Measurements from ENCODE around the gene TASL.
"Not testable (repeated sequence)": the region's sequence is repeated elsewhere in the genome, so short reads cannot be mapped to it uniquely, and the experiment has no call there.

TASL gene

DNA sequence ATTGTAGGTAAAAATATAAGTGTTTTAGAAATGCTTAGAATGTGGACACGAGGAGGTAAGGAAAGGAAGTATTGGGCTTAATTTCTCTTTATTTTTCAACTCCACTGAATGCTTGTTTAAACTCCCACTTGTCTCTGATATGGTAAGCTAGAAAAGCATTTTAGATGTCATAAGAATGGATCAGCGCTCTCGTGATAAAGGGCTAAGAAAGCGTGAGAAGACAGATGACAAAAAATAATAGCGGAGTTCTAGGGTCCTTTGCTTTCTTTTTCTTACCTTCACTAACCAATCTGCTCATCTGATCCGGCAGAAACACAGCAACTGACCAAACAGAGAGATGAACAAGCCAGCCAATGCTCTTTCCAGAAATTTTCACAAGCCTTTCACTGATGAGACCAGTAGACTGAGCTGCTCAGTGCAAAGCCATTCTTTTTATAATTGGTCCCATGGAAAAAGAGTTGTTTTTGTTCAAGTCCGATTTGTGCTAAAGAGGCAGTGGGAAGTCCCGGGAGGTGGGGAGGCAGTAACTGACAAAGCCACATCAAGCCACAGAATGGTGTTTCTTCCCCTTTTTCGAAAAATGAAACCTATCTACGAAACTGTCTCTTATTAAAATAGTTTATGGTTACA lies at the start of gene TASL:
TSS of gene TASL (minus strand) at position 405 of the 630 bp plus-strand sequence. CDS start 17,411 bp downstream, outside the sequence.
- no peak for DNase-seq (ENCODE audit: low read depth, low spot score)

GRCh38 chrX:30626402-30626801 lies 48.8 kb upstream of the TASL start:
- DNase-seq (ENCODE audit: low read depth, low spot score), result no peak

DNA sequence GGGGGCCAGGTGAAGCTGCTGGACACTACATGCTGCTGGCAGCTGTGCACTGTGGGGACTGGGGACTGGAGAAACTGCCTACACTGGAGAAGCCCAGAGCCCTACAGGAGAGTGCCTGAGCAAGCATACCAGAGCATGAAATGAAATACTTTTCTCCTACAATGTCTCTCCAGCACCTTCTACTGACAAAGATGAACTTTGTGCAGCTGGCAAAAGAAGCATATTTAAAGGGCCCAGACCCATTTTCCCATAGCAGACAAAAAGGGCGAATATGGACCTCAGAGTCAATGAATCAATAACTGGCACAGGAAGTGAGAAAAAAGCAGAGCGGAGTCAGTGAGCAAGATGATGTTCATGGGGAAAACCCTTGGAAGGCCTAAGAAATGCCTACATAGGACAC lies 44.8 kb upstream of the TASL start:
- no peak for DNase-seq (ENCODE audit: low read depth, low spot score)

DNA sequence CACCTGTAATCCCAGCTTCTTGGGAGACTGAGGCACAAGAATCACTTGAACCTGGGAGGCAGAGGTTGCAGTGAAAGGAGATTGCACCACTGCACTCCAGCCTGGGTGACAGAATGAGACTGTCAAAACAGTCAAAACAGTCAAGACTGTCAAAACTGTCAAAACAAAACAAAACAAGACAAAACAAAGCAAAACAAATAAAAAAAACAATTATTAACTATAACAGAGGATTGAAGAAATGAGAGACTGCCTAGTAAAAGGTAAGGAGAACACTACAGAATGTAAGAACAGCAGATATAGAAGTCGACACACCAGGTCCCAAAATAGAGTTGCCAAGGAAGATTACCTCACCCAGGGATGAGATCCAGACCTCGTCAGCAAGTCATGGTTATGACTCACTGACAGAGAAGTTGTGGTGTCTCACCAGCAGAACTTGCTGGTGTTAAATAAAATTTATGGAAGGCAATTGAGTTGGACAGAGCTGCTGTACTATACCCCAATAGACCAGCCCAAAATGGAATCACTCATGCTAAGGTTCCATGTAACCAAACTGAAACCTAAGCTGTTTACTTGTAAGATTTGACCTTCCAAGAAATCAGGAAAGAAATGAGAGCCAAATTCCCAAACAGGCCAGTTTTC lies 43.5 kb upstream of the TASL start:
- peak; percentile 68 for DNase-seq (ENCODE audit: low read depth, low spot score)

DNA sequence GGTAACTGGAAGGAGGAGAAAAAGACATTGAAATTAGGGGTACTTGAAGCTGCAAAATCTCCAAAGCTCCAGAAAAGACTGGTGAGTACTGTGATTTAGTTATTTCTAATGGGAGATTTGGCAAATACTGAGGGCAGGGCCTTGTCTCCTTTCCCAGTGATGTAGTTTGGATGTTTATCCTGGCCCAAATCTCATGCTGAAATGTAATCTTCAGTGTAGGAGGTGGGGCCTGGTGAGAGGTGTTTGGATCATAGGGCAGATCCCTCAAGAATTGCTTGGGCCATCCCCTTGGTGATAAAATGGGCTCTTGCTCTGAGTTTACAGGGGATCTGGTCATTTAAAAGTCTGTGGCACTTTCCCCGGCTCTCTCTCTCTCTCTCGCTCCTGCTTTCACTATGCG lies 42.6 kb upstream of the TASL start:
- DNase-seq (ENCODE audit: low read depth, low spot score), result no peak

DNA sequence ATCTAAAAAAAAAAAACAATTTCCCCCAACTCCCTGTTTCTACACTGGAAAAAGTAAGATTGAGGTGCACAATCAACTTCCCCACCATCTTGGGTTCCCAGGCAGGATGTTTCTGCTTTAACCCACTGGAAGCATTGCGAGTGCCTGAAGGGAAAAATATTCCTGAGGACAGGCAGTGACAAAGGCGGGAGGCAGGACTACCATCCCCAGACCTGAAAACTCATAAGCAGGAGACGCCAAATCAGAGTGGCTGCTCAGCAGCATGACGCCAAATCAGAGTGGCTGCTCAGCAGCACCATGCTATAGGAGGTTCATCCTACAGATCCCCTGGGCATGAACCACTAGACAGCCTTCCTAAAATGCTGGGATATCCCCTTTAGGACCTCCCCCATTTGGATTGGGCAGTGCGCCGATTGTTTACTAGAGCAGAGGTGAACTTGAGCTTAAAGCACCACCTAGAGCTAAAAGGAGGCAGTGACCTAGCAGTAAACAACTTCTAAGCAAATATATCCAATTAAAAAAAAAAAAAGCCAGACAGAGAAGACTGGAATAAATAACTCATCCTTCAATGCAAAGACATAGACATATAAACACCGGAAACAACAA lies 40.7 kb upstream of the TASL start:
- DNase-seq (ENCODE audit: low read depth, low spot score), result no peak

DNA sequence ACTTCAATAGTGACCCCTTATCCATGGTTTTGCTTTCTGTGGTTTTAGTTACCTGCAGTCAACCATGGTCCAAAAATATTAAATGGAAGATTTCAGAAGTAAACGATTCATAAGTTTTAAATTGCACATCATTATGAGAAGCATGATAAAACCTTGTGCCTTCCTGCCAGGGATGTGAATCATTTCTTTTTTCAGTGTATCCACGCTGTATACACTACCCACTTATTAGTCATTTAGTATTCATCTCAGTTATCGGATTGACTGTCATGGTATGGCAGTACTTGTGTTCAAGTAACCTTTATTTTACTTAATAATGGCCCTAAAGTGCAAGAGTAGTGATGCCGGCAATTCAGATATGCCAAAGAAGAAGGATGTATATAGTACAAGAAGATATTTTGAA lies 37.7 kb upstream of the TASL start:
- DNase-seq (ENCODE audit: low read depth, low spot score), result no peak

GRCh38 chrX:30613721-30614120 lies 36.2 kb upstream of the TASL start:
- no peak for DNase-seq (ENCODE audit: low read depth, low spot score)

DNA sequence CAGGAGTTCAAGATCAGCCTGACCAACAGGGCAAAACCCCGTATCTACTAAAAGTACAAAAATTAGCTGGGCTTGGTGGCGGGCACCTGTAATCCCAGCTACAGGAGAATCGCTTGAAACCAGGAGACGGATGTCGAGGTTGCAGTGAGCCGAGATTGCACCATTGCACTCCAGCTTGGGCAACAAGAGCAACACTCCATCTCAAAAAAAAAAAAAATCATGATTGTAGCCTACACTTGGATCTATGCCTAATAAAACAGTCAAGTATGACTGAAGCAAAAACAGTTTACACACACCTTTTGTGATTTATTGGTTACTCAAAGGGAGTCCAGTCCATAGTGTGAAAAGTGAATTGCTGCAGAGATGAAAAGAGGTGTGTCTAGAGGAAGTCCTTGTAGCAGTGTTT lies 34.7 kb upstream of the TASL start:
- DNase-seq (ENCODE audit: low read depth, low spot score), result no peak

GRCh38 chrX:30610026-30610425 lies 32.5 kb upstream of the TASL start:
- no peak for DNase-seq (ENCODE audit: low read depth, low spot score)

- no peak for DNase-seq (ENCODE audit: low read depth, low spot score)
These were observed 29.6 kb upstream of the TASL start for GRCh38 chrX:30607155-30607554.

- not testable (repeated sequence) for DNase-seq (ENCODE audit: low read depth, low spot score)
These were observed 23.0 kb upstream of the TASL start for GRCh38 chrX:30600269-30601176.

GRCh38 chrX:30597216-30598012 lies 19.8 kb upstream of the TASL start:
- DNase-seq (ENCODE audit: low read depth, low spot score), result no peak

DNA sequence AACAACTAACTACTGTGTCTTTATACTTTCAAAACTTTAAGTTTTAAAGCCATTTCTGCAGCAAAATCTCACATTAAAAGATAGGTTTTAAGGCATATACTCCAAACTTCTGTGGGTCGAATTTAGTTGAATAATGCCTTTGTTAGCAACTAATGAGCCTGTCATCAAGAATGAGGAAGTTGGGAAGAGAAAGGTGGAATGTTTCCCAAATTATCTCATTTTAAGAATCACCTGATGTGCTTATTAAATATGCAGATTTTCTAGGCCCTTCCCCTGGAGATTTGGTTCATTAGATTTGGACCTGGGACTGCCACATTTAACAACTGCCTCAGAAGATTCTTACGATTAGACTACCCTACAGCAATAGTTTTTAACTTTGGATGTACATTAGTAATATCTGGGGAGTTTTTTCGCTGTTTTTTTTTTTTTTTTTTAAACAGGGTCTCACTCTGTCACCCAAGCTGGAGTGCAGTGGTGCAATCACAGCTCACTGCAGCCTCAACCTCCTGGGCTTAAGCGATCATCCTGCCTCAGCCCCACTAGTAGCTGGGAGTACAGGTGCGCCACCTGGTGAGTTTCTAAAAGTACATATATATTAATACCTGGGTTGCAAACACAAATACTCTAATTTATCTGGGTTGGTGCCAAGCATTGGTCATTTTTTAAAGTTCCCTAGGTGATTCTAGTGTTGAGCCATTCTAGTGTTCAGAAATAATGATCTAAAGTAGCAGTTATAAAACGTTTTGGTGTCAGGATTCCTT lies 16.1 kb upstream of the TASL start:
- DNase-seq (ENCODE audit: low read depth, low spot score), result no peak

GRCh38 chrX:30592831-30593230 lies 15.3 kb upstream of the TASL start:
- no peak for DNase-seq (ENCODE audit: low read depth, low spot score)

GRCh38 chrX:30590368-30590767 lies 12.8 kb upstream of the TASL start:
- DNase-seq (ENCODE audit: low read depth, low spot score), result no peak

DNA sequence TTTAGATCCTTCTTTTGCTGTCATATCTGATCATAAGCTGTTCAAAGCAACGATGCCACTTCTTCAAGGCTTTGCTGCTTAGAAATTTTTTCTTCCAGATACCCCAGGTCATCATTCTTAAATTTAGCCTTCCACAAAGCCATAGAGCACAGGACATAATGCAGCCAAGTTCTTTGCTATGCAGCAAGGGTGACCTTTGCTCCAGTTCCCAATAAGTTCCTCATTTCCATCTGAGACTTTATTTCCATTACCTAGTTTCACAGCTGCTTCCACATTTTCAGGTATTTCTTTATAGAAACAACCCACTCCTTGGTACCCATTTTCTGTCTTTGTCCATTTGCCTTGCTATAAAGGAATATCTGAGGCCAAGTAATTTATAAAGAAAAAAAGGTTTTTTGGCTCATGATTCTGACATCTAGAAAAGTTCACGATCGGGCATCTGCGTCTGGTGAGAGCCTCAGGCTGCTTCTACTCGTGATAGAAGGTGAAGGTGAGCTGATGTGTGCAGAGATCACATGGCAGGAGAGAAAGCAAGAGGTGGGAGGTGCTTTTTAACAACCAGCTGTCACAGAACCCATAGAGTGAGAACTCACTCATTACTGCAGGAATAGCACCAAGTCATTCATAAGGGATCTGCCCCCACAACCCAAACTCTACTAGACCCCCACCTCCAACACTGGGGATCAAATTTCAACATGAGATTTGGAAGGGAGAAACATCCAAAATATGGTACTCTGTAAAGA lies 11.8 kb upstream of the TASL start:
- DNase-seq (ENCODE audit: low read depth, low spot score), result no peak

DNA sequence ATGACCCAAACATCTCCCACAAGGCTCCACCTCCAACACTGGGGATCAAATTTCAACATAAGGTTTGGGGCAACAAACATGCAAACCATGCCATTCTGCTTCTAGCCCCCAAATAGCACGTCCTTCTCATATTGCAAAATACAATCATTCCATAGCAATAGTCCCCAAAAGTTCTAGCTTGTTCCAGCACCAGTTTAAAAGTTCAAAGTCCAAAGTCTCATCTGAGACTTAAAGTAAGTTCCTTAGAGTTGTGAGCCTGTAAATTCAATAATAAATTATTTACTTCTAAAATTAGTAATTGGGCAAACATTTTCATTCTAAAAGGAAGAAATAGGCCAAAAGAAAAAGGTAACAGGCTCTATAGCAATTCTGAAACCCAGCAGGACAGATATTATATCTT lies 8.9 kb upstream of the TASL start:
- no peak for DNase-seq (ENCODE audit: low read depth, low spot score)

DNA sequence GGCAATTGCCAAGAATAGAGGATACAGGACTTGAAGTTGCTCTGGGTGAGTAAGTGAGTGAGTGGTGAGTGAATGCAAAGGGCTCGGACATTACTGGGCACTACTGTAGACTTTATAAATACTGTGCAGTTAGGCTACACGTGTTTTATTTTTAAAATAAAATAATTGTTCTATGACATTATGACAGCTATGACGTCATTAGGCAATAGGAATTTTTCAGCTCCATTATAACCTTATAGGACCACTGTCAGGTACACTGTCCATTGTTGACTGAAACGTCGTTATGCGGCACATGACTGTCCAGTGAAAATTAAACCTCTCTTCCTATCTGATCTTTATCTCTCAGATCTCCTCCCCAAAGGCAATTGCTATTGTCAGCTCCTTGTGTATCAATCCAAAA lies 5.1 kb upstream of the TASL start:
- no peak for DNase-seq (ENCODE audit: low read depth, low spot score)

GRCh38 chrX:30580641-30581040 lies 3.1 kb upstream of the TASL start:
- DNase-seq (ENCODE audit: low read depth, low spot score), result no peak
